ENCODE data around the gene TEX30. TPM values are rescaled to one million over a fixed set of nuclear protein-coding genes. Genes with fewer than 3 reads are reported as not detected.

Gene TEX30
- total RNA-seq, 1 experiment from 2014 or later: 13.1 TPM

DNA sequence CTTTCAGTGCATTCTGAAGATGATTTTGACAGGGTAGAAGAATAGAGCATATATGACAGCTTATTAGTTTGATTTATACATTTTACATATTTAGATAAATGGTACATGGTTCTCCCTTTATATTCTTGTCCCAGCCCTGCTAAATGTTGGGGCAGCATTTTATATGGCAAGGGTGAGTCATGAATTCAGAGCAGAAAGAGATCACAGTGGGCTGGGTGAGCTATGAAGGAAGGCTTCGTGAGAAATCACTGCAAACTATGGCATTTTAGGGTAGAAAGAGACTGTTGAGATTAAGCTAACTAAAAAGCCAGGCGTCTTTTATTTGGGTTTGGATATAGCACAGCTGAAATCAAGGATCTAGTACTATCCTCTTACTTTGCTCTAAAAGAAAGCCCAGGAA is 54.8 kb downstream of the TEX30 start:
- Histone ChIP-seq H2AFZ (ENCODE audit: low read length) (no peak overlapping the region), H2BK20ac (ENCODE audit: low read depth, low read length, poor library complexity, severe bottlenecking) (no peak overlapping the region), H3K79me1 (ENCODE audit: insufficient read depth, low read depth, low read length, poor library complexity, severe bottlenecking) (no peaks in the 10 kb centered on the region), H3K14ac (ENCODE audit: insufficient read depth, low read length) (no peak overlapping the region), H3K4me2 (ENCODE audit: insufficient read depth, insufficient read length, low read length) (no peak overlapping the region), H3K18ac (ENCODE audit: insufficient read length, low read depth, low read length) (no peak overlapping the region), H3K23me2 (ENCODE audit: insufficient read length, low read depth, low read length, poor library complexity, severe bottlenecking) (no peaks in the 10 kb centered on the region), H3K4ac (ENCODE audit: low read depth, low read length) (no peak overlapping the region), H2BK5ac (ENCODE audit: insufficient read length, low read length) (no peak overlapping the region), H4K20me1 (ENCODE audit: control insufficient read depth, insufficient read depth, insufficient read length) (no peaks in the 10 kb centered on the region), H3K4me1 (ENCODE audit: insufficient read depth, low read length) (no peaks in the 10 kb centered on the region), H2BK120ac (ENCODE audit: low read depth, low read length, poor library complexity, severe bottlenecking) (no peak overlapping the region), H3K27me3 (ENCODE audit: insufficient read depth, low read length) (no peaks in the 10 kb centered on the region), H2BK15ac (ENCODE audit: low read depth, low read length) (no peak overlapping the region), H2BK12ac (ENCODE audit: insufficient read length, low read depth, low read length) (no peak overlapping the region), H3K9me3 (ENCODE audit: control insufficient read depth, low read depth, low read length) (no peaks in the 10 kb centered on the region), H3K79me2 (ENCODE audit: insufficient read depth, low read length) (no peaks in the 10 kb centered on the region), H3T11ph (ENCODE audit: low read length) (no peak overlapping the region), H3K23ac (ENCODE audit: insufficient read length, low read depth, low read length) (no peak overlapping the region), H4K5ac (ENCODE audit: insufficient read length, low read depth, low read length) (no peak overlapping the region), H3K9ac (ENCODE audit: extremely low read depth, insufficient read length, low read length) (no peak overlapping the region), H4K91ac (ENCODE audit: insufficient read length, low read depth, low read length) (no peak overlapping the region), H3K56ac (ENCODE audit: insufficient read length, low read depth, low read length) (no peak overlapping the region), H4K8ac (replicated peaks; ENCODE audit: insufficient read length, low read depth, low read length) (no peak overlapping the region), H2AK5ac (ENCODE audit: insufficient read length, low read length) (no peak overlapping the region), H3K27ac (ENCODE audit: insufficient read length, low read depth, low read length) (no peak overlapping the region)
- DNase-seq: no peak
- peaks cover 0 to 2% (median 0%) of the 10 kb centered on the region in 3 experiments; a peak in 1 of 7 replicates for H3K36me3 Mint-ChIP-seq (ENCODE audit: insufficient read depth in 1 of 3, low read depth in 3 of 3)
- peaks cover 0 to 2% of the 10 kb centered on the region in 2 experiments; a peak in 3 of 5 replicates for H3K9me3 Mint-ChIP-seq
- no peak overlapping the region for H3K4me3 Mint-ChIP-seq
- WGBS (ENCODE audit: extremely low coverage, insufficient read length, low lambda C conversion rate): no CpG with 5 or more reads among the region's 2 CpGs
- no peak overlapping the region for H3K27ac Mint-ChIP-seq
- TF ChIP-seq, protein P1, sequence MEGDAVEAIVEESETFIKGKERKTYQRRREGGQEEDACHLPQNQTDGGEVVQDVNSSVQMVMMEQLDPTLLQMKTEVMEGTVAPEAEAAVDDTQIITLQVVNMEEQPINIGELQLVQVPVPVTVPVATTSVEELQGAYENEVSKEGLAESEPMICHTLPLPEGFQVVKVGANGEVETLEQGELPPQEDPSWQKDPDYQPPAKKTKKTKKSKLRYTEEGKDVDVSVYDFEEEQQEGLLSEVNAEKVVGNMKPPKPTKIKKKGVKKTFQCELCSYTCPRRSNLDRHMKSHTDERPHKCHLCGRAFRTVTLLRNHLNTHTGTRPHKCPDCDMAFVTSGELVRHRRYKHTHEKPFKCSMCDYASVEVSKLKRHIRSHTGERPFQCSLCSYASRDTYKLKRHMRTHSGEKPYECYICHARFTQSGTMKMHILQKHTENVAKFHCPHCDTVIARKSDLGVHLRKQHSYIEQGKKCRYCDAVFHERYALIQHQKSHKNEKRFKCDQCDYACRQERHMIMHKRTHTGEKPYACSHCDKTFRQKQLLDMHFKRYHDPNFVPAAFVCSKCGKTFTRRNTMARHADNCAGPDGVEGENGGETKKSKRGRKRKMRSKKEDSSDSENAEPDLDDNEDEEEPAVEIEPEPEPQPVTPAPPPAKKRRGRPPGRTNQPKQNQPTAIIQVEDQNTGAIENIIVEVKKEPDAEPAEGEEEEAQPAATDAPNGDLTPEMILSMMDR (conservative IDR thresholded peaks at IDR 0.05): no peak
- H3K27me3 Mint-ChIP-seq (ENCODE audit: low read depth): no peaks in the 10 kb centered on the region; the same call in 1 of the 2 replicates
- H3K4me1 Mint-ChIP-seq: no peaks in the 10 kb centered on the region

Other genes with a start within 250 kb of the TEX30 start
- gene TPP2, start 176.8 kb downstream of the TEX30 start, total RNA-seq (2021): 60.0 and 63.5 TPM in 2 replicates
- not detected in 2 replicates for gene METTL21C, start 78.7 kb downstream of the TEX30 start, total RNA-seq (2021)
- gene POGLUT2, start 25.2 kb upstream of the TEX30 start, total RNA-seq (2021): 23.1 and 23.5 TPM in 2 replicates
- gene BIVM, start 25.3 kb upstream of the TEX30 start, total RNA-seq (2021): 5.3 and 9.0 TPM in 2 replicates
- 26.3 and 26.8 TPM in 2 replicates for gene ERCC5, start 72.2 kb upstream of the TEX30 start, total RNA-seq (2021)

Data from H9 (cell line).